NCI-H526 treated with DMSO at 0.1 percent for 48 hours (cell line): ENCODE measurements around the gene RBMS3.
"Not testable (repeated sequence)": the region's sequence is repeated elsewhere in the genome, so short reads cannot be mapped to it uniquely, and the experiment has no call there.

Experiments used
- DNase-seq: peaks from one replicate; lab custom pipeline; 2025; lab: John Stamatoyannopoulos, UW

RBMS3 gene

GRCh38 chr3:29618395-29619282, 337.8 kb downstream of the RBMS3 start:
- DNase-seq = no peak

GRCh38 chr3:29619676-29620075, 338.8 kb downstream of the RBMS3 start:
- no peak for DNase-seq

- no peak for DNase-seq
Observed at GRCh38 chr3:29627136-29628117, 346.6 kb downstream of the RBMS3 start.

GRCh38 chr3:29628795-29629194, 347.9 kb downstream of the RBMS3 start:
- DNase-seq = no peak

GRCh38 chr3:29635888-29636287, 355.0 kb downstream of the RBMS3 start:
- DNase-seq = no peak

GRCh38 chr3:29637068-29637467, 356.2 kb downstream of the RBMS3 start:
- DNase-seq = no peak

GRCh38 chr3:29639578-29640290, 358.9 kb downstream of the RBMS3 start:
- no peak for DNase-seq

- DNase-seq = peak; percentile 88
Observed at GRCh38 chr3:29642393-29643033, 361.6 kb downstream of the RBMS3 start.

- no peak for DNase-seq
Observed at GRCh38 chr3:29643034-29643425, 362.2 kb downstream of the RBMS3 start.

- DNase-seq = no peak
Observed at GRCh38 chr3:29644261-29644660, 363.4 kb downstream of the RBMS3 start.

GRCh38 chr3:29644956-29645636, 364.2 kb downstream of the RBMS3 start:
- DNase-seq = no peak

- DNase-seq = no peak
Observed at GRCh38 chr3:29646043-29646442, 365.2 kb downstream of the RBMS3 start.

GRCh38 chr3:29649815-29650547, 369.1 kb downstream of the RBMS3 start:
- DNase-seq = no peak

- DNase-seq = no peak
Observed at GRCh38 chr3:29653680-29654079, 372.8 kb downstream of the RBMS3 start.

- DNase-seq = no peak
Observed at GRCh38 chr3:29655015-29655747, 374.3 kb downstream of the RBMS3 start.

GRCh38 chr3:29665688-29666087, 384.8 kb downstream of the RBMS3 start:
- DNase-seq = no peak

- no peak for DNase-seq
Observed at GRCh38 chr3:29668233-29668632, 387.4 kb downstream of the RBMS3 start.

GRCh38 chr3:29668728-29669127, 387.9 kb downstream of the RBMS3 start:
- DNase-seq = no peak

- not testable (repeated sequence) for DNase-seq
Observed at GRCh38 chr3:29670476-29670875, 389.6 kb downstream of the RBMS3 start.

- DNase-seq = no peak
Observed at GRCh38 chr3:29677421-29677820, 396.6 kb downstream of the RBMS3 start.
